ENCODE results near the gene DNAH14.

The DNAH14 gene

GRCh38 chr1:225428068-225428880 is 498.8 kb downstream of the DNAH14 start:
- peak; percentile 91 for DNase-seq (ENCODE audit: low spot score)

- DNase-seq (ENCODE audit: low spot score) = no peak
These were observed 499.5 kb downstream of the DNAH14 start for GRCh38 chr1:225428881-225429455.

GRCh38 chr1:225430301-225430700 is 500.8 kb downstream of the DNAH14 start:
- no peak for DNase-seq (ENCODE audit: low spot score)

- no peak for DNase-seq (ENCODE audit: low spot score)
These were observed 501.8 kb downstream of the DNAH14 start for GRCh38 chr1:225431081-225431863.

- no peak for DNase-seq (ENCODE audit: low spot score)
These were observed 504.6 kb downstream of the DNAH14 start for GRCh38 chr1:225434046-225434445.

- DNase-seq (ENCODE audit: low spot score) = no peak
These were observed 505.6 kb downstream of the DNAH14 start for GRCh38 chr1:225435076-225435475.

- DNase-seq (ENCODE audit: low spot score) = no peak
These were observed 506.0 kb downstream of the DNAH14 start for GRCh38 chr1:225435487-225435886.

GRCh38 chr1:225435957-225436392 is 506.5 kb downstream of the DNAH14 start:
- no peak for DNase-seq (ENCODE audit: low spot score)

- no peak for DNase-seq (ENCODE audit: low spot score)
These were observed 508.4 kb downstream of the DNAH14 start for GRCh38 chr1:225437710-225438437.

- no peak for DNase-seq (ENCODE audit: low spot score)
These were observed 511.1 kb downstream of the DNAH14 start for GRCh38 chr1:225440380-225441221.

- DNase-seq (ENCODE audit: low spot score) = no peak
These were observed 512.0 kb downstream of the DNAH14 start for GRCh38 chr1:225441314-225442122.

GRCh38 chr1:225442123-225442505 is 512.6 kb downstream of the DNAH14 start:
- DNase-seq (ENCODE audit: low spot score) = no peak

GRCh38 chr1:225445639-225446594 is 516.4 kb downstream of the DNAH14 start:
- DNase-seq (ENCODE audit: low spot score) = no peak

- DNase-seq (ENCODE audit: low spot score) = no peak
These were observed 517.1 kb downstream of the DNAH14 start for GRCh38 chr1:225446595-225446960.

GRCh38 chr1:225446981-225447615 is 517.6 kb downstream of the DNAH14 start:
- DNase-seq (ENCODE audit: low spot score) = no peak

GRCh38 chr1:225447650-225448089 is 518.2 kb downstream of the DNAH14 start:
- DNase-seq (ENCODE audit: low spot score) = no peak

GRCh38 chr1:225448146-225448805 is 518.8 kb downstream of the DNAH14 start:
- DNase-seq (ENCODE audit: low spot score) = no peak
